Measurements from ENCODE around the gene OPCML. TPM values are rescaled to one million over a fixed set of nuclear protein-coding genes. Genes with fewer than 3 reads are reported as not detected.

OPCML gene
- total RNA-seq, 2 donors from 2014 or later: under 0.01 TPM; not detected in 1

DNA sequence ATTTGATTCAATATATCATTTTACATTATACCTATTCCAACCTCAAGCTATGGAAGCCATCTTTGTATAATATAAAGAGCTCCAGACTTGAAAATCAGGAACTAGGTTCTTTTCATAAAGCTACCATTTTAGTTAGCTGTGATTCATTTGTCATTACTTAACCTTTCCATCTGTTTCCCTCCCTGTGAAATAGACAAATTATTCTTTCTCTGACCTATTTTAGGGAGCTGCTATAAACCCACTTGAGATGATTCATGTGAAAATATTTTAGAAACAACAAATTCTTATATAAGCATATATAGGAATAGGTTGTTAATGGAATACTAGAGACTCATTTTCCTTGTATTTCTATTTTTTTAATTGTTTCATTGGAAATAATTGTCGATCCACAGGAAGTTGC is 1012.1 kb downstream of the OPCML start:
- H3K9me3 ChIP-seq: no peaks in the 10 kb centered on the region
- intact Hi-C loops (cut with DNase I): no loop called here
- H3K36me3 ChIP-seq (replicated peaks in 1 of 2; ENCODE audit: insufficient read depth in 1 of 2, low read depth in 2 of 2): no peaks in the 10 kb centered on the region
- no peaks in the 10 kb centered on the region for H3K4me1 ChIP-seq
- DNase-seq (no peak), ATAC-seq (no peak)
- no peaks in the 10 kb centered on the region for H3K27me3 ChIP-seq
- TF ChIP-seq POLR2A (IDR thresholded peaks at IDR 0.05): no peak
- TF ChIP-seq, protein P1, sequence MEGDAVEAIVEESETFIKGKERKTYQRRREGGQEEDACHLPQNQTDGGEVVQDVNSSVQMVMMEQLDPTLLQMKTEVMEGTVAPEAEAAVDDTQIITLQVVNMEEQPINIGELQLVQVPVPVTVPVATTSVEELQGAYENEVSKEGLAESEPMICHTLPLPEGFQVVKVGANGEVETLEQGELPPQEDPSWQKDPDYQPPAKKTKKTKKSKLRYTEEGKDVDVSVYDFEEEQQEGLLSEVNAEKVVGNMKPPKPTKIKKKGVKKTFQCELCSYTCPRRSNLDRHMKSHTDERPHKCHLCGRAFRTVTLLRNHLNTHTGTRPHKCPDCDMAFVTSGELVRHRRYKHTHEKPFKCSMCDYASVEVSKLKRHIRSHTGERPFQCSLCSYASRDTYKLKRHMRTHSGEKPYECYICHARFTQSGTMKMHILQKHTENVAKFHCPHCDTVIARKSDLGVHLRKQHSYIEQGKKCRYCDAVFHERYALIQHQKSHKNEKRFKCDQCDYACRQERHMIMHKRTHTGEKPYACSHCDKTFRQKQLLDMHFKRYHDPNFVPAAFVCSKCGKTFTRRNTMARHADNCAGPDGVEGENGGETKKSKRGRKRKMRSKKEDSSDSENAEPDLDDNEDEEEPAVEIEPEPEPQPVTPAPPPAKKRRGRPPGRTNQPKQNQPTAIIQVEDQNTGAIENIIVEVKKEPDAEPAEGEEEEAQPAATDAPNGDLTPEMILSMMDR (IDR thresholded peaks at IDR 0.05): no peak
- 85 to 97% methylated on average over 1 of the region's 1 CpG for whole genome bisulfite sequencing, 2 donors
- no peak overlapping the region for H3K4me3 ChIP-seq
- H3K27ac ChIP-seq: no peak overlapping the region

DNA sequence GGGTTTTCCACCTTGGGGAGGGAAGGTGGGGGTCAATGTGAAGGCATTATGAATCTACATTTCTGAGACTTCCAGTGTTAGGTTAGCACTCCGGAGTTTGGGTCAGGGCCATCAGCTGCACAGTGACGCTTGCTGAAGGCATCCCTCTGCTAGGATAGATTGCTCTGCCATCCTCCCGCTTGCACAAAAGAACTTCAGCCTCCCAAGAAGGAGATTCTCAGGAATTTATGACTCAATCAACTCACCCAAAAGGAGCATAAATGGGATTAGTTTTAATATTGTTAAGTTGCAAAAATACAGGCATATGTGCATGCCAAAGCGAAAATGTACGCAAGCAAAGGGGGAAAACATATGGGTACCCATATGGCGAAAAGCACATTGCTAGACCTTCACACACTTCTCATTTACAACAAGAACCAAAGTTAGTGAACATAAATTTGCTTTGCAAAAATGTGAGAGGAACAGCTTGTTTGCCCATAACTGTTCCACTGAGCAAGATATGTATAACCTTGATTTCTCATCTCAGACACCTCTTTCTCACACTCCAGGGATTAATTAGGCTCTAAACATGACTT is 1013.0 kb downstream of the OPCML start:
- WGBS, 2 donors: 69 to 76% methylated on average over 6 of the region's 6 CpGs
- Histone ChIP-seq H3K36me3 (replicated peaks in 1 of 2; ENCODE audit: insufficient read depth in 1 of 2, low read depth in 2 of 2) (no peaks in the 10 kb centered on the region), H3K9me3 (no peaks in the 10 kb centered on the region), H3K4me1 (no peaks in the 10 kb centered on the region), H3K27me3 (no peaks in the 10 kb centered on the region), H3K27ac (no peak overlapping the region), H3K4me3 (no peak overlapping the region)
- TF ChIP-seq, protein P1 (IDR thresholded peaks at IDR 0.05): no peak
- no peak for TF ChIP-seq POLR2A (IDR thresholded peaks at IDR 0.05)
- intact Hi-C loops (cut with DNase I): no loop called here
- DNase-seq (no peak), ATAC-seq (no peak)

DNA sequence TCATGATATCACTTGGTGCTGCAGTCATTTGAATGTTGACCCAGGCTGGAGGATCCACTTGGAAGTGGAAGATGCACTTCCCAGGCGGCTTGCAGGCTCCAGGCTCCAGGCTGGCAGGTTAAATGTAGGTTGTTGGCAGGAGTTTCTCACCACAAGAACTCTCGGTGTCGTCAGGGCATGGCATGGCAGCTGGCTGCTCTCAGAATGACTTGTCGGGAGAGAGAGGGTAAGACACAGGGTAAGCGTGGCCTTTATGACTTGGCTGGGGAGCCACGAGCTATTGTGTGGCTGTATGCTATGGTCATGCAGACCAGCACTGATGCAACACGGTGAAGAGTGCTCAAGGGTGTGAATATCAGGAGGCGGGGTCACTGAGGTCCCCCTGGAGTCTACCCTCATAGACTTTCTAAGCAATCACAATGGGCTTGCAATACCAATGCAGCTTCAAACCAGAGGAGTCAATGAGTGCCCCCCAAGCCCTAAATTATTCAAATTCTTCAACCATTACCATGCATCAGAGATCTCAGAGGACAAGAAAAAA is 1027.7 kb downstream of the OPCML start:
- Histone ChIP-seq H3K36me3 (replicated peaks in 1 of 2; ENCODE audit: insufficient read depth in 1 of 2, low read depth in 2 of 2) (no peaks in the 10 kb centered on the region), H3K4me1 (no peaks in the 10 kb centered on the region), H3K9me3 (peaks cover 0 to 3% (median 0%) of the 10 kb centered on the region in 3 donors), H3K4me3 (no peak overlapping the region), H3K27me3 (no peaks in the 10 kb centered on the region), H3K27ac (no peak overlapping the region)
- ATAC-seq (no peak), DNase-seq (no peak)
- 66 to 72% methylated on average over 8 of the region's 8 CpGs for WGBS, 2 donors
- no peak for TF ChIP-seq POLR2A (IDR thresholded peaks at IDR 0.05)
- TF ChIP-seq, protein P1 (IDR thresholded peaks at IDR 0.05): no peak
- intact Hi-C loops (cut with DNase I): no loop called here

DNA sequence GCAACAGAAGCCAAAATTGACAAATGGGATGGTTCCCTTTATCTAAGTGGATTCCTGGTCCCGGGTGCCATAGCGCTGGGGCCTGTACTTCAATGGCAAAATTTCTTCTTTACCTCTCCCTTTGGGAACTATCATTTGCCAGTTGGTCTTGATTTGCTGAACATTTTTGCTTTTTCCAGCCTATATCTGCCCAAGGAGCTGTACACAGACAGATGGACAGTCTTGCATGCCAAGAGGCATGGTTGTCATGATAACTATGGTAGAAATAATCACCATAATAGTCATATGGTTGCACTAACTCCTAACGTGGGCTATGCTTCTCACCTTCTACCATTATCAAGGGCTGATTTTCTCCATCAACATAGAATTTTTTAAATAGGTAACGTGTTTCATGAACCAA is 1030.9 kb downstream of the OPCML start:
- ATAC-seq: no peak
- no peaks in the 10 kb centered on the region for H3K27me3 ChIP-seq
- no peaks in the 10 kb centered on the region for H3K4me1 ChIP-seq
- intact Hi-C loops (cut with DNase I): no loop called here
- H3K27ac ChIP-seq: no peak overlapping the region
- no peaks in the 10 kb centered on the region for H3K9me3 ChIP-seq
- no peak overlapping the region for H3K4me3 ChIP-seq
- TF ChIP-seq, protein P1 (IDR thresholded peaks at IDR 0.05): no peak
- TF ChIP-seq POLR2A (IDR thresholded peaks at IDR 0.05): no peak
- 69 to 79% methylated on average over 4 of the region's 4 CpGs for WGBS, 2 donors
- DNase-seq: no peak
- H3K36me3 ChIP-seq (replicated peaks in 1 of 2; ENCODE audit: insufficient read depth in 1 of 2, low read depth in 2 of 2): no peaks in the 10 kb centered on the region

DNA sequence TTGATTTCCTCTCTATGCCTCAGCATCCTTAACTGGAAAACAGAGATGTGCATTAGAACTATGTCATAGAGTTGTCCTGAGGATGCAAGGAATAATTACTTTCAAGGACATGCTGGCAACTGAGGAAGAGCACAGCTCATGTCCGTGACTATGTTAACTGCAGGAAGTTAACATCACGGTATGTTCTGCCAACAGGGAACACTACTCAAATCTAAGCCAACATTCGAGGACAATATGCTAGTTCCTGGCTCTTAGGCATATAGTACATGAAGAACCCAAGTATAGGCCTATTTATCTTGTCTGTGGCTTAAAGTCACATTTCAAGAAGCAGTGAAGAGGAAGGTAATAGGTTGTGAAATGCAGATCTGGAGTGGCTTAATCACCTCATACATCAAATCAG is 1032.6 kb downstream of the OPCML start:
- WGBS, 2 donors: 67 to 73% methylated on average over 3 of the region's 3 CpGs
- no peak for ATAC-seq
- no peaks in the 10 kb centered on the region for H3K27me3 ChIP-seq

More for the DNA sequence above, 1032.6 kb downstream of the OPCML start:
- no peaks in the 10 kb centered on the region for H3K36me3 ChIP-seq (replicated peaks in 1 of 2; ENCODE audit: insufficient read depth in 1 of 2, low read depth in 2 of 2)
- intact Hi-C loops (cut with DNase I): no loop called here
- H3K9me3 ChIP-seq: no peaks in the 10 kb centered on the region
- H3K4me3 ChIP-seq: no peak overlapping the region
- DNase-seq: no peak
- no peaks in the 10 kb centered on the region for H3K4me1 ChIP-seq
- no peak overlapping the region for H3K27ac ChIP-seq
- TF ChIP-seq, protein P1 (IDR thresholded peaks at IDR 0.05): no peak
- TF ChIP-seq POLR2A (IDR thresholded peaks at IDR 0.05): no peak
